H1 (cell line): ENCODE results near the gene PRKN. TPM values are rescaled to one million over a fixed set of nuclear protein-coding genes. Genes with fewer than 3 reads are reported as not detected.

Experiments used
- CTCF ChIA-PET: fragments of 300-600 bp; sonication (Branson Sonifier 250); formaldehyde crosslinking; loops from one replicate; lab custom pipeline; 2021; ENCODE audit not compliant: partially characterized antibody; lab: Charles Lee
- POLR2A ChIA-PET: fragments of 300-600 bp; sonication (Branson Sonifier 250); formaldehyde crosslinking; loops from one replicate; lab custom pipeline; 2021; ENCODE audit warnings: inconsistent platforms; ENCODE audit not compliant: partially characterized antibody; lab: Charles Lee
- DNase-seq, 2 experiments: peaks; one replicate each; pipeline versions ENCODE4 v3.0.0 to v3.0.0-alpha.2; 2010 to 2022; ENCODE audit warnings: low spot score in 2 of 2, low read depth in 1 of 2, mixed read lengths in 1 of 2
- FAIRE-seq: peaks from 2 replicates; lab custom pipeline; 2011; peaks lifted over from hg19 to GRCh38; lab: Jason Lieb, UNC
- H2AFZ ChIP-seq: 2 replicates; pipeline ENCODE4 v1.8.1; 2012; ENCODE audit warnings: low read length, inconsistent platforms
- H2AK5ac ChIP-seq: 2 replicates; pipeline ENCODE4 v1.6.1; 2013; ENCODE audit warnings: low read depth, low read length
- H2BK120ac ChIP-seq: replicated peaks from 2 replicates; pipeline ENCODE3; 2013; ENCODE audit warnings: low read depth, low read length, inconsistent platforms
- H2BK12ac ChIP-seq: 2 replicates; pipeline ENCODE4 v1.6.1; 2013; ENCODE audit warnings: low read depth, low read length
- H2BK15ac ChIP-seq: 2 replicates; pipeline ENCODE4 v1.6.1; 2013; ENCODE audit warnings: low read length
- H2BK20ac ChIP-seq: 2 replicates; pipeline ENCODE4 v1.6.1; 2013; ENCODE audit warnings: low read length
- H2BK5ac ChIP-seq: 2 replicates; pipeline ENCODE4 v1.6.1; 2013; ENCODE audit warnings: low read depth, low read length
- H3K14ac ChIP-seq: 2 replicates; pipeline ENCODE4 v1.6.1; 2013; ENCODE audit warnings: inconsistent platforms; ENCODE audit not compliant: insufficient read length
- H3K18ac ChIP-seq: 2 replicates; pipeline ENCODE4 v1.6.1; 2013; ENCODE audit warnings: low read length; ENCODE audit errors: extremely low read depth
- H3K23ac ChIP-seq: 2 replicates; pipeline ENCODE4 v1.6.1; 2013; ENCODE audit warnings: inconsistent platforms; ENCODE audit not compliant: insufficient read length
- H3K23me2 ChIP-seq: 2 replicates; pipeline ENCODE4 v1.6.1; 2013; ENCODE audit warnings: low read depth, low read length
- H3K27ac ChIP-seq: 2 replicates; pipeline ENCODE4 v1.6.1; 2011; ENCODE audit warnings: low read depth, low read length, inconsistent platforms
- H3K27me3 ChIP-seq, 4 experiments: replicated peaks in 1 of 4; 1 replicate in 1 of 4; 2 replicates in 3 of 4; pipeline versions ENCODE4 v1.6.1 to v1.8.1; 2011 to 2013; ENCODE audit warnings: low read length in 3 of 4, mild to moderate bottlenecking in 3 of 4, inconsistent platforms in 2 of 4, mixed read lengths in 2 of 4, moderate library complexity in 1 of 4; ENCODE audit not compliant: control insufficient read depth in 3 of 4, insufficient read depth in 3 of 4; ENCODE audit errors: extremely low read depth in 1 of 4
- H3K36me3 ChIP-seq, 4 experiments: 2 replicates each; pipeline versions ENCODE4 v1.6.1 to v1.8.1; 2011 to 2013; ENCODE audit warnings: mild to moderate bottlenecking in 4 of 4, low read length in 3 of 4, moderate library complexity in 2 of 4, control low read depth in 1 of 4, inconsistent platforms in 1 of 4; ENCODE audit not compliant: insufficient read depth in 4 of 4, control insufficient read depth in 2 of 4
- H3K4ac ChIP-seq: replicated peaks from 2 replicates; pipeline ENCODE3; 2013; ENCODE audit warnings: low read length, low read depth, mixed read lengths, inconsistent platforms; ENCODE audit not compliant: insufficient read length
- H3K4me1 ChIP-seq, 4 experiments: replicated peaks in 1 of 4; 1 replicate in 1 of 4; 2 replicates in 3 of 4; pipeline versions ENCODE4 v1.6.1 to v1.8.1; 2011 to 2013; ENCODE audit warnings: low read length in 3 of 4, inconsistent platforms in 2 of 4, mixed read lengths in 1 of 4; ENCODE audit not compliant: insufficient read depth in 4 of 4, control insufficient read depth in 3 of 4
- H3K4me2 ChIP-seq, 2 experiments: 2 replicates each; pipeline versions ENCODE4 v1.6.1 to v1.8.1; 2011 to 2013; ENCODE audit warnings: low read depth in 2 of 2, low read length in 2 of 2, control low read depth in 1 of 2, inconsistent platforms in 1 of 2, mild to moderate bottlenecking in 1 of 2; ENCODE audit not compliant: insufficient read depth in 1 of 2
- H3K4me3 ChIP-seq, 4 experiments: fragments of 200-600, 300-600 bp in 1 of 4; sonication (generic), shearing (Covaris generic), sonication (Bioruptor Twin) in 1 of 4; 2 replicates each; pipeline versions ENCODE4 v1.5.1 to v1.8.1; 2011 to 2016; ENCODE audit warnings: low read length in 4 of 4, low read depth in 3 of 4, control low read depth in 2 of 4, inconsistent platforms in 2 of 4, mild to moderate bottlenecking in 2 of 4, mixed read lengths in 1 of 4, moderate library complexity in 1 of 4; ENCODE audit not compliant: insufficient read depth in 2 of 4; ENCODE audit errors: extremely low read depth in 1 of 4
- H3K56ac ChIP-seq: replicated peaks from 2 replicates; pipeline ENCODE3; 2013; ENCODE audit warnings: low read depth, mild to moderate bottlenecking, mixed read lengths, low read length, inconsistent platforms; ENCODE audit not compliant: insufficient read length
- H3K79me1 ChIP-seq: 2 replicates; pipeline ENCODE4 v1.6.1; 2013; ENCODE audit warnings: low read depth, low read length, control low read depth
- H3K79me2 ChIP-seq, 2 experiments: 2 replicates each; pipeline versions ENCODE4 v1.6.1 to v1.8.1; 2012 to 2013; ENCODE audit warnings: low read length in 2 of 2, mild to moderate bottlenecking in 2 of 2, inconsistent platforms in 1 of 2; ENCODE audit not compliant: insufficient read depth in 2 of 2, control insufficient read depth in 1 of 2
- H3K9ac ChIP-seq, 4 experiments: replicated peaks in 1 of 4; 1 replicate in 1 of 4; 2 replicates in 3 of 4; pipeline versions ENCODE4 v1.6.1 to v1.8.1; 2011 to 2013; ENCODE audit warnings: low read depth in 3 of 4, low read length in 3 of 4, control low read depth in 2 of 4, mild to moderate bottlenecking in 2 of 4, moderate library complexity in 2 of 4, inconsistent platforms in 1 of 4; ENCODE audit errors: extremely low read depth in 1 of 4
- H3K9me3 ChIP-seq, 2 experiments: 2 replicates each; pipeline versions ENCODE4 v1.6.1 to v1.8.1; 2012 to 2013; ENCODE audit warnings: mild to moderate bottlenecking in 2 of 2, moderate library complexity in 2 of 2, control low read depth in 1 of 2, inconsistent platforms in 1 of 2, low read depth in 1 of 2, low read length in 1 of 2, mixed read lengths in 1 of 2; ENCODE audit not compliant: insufficient read depth in 2 of 2
- H4K20me1 ChIP-seq, 2 experiments: replicated peaks in 1 of 2; 2 replicates each; pipeline versions ENCODE3 to v1.8.1; 2011 to 2013; ENCODE audit warnings: inconsistent platforms in 2 of 2, low read length in 2 of 2, mild to moderate bottlenecking in 1 of 2; ENCODE audit not compliant: insufficient read depth in 2 of 2, control insufficient read depth in 1 of 2
- H4K5ac ChIP-seq: 2 replicates; pipeline ENCODE4 v1.6.1; 2013; ENCODE audit warnings: low read length, low read depth, mixed read lengths, inconsistent platforms; ENCODE audit not compliant: insufficient read length
- H4K8ac ChIP-seq: 2 replicates; pipeline ENCODE4 v1.8.0; 2013; ENCODE audit warnings: mild to moderate bottlenecking, moderate library complexity, low read length, inconsistent platforms; ENCODE audit not compliant: insufficient read depth; ENCODE audit errors: extremely low read depth
- H4K91ac ChIP-seq: replicated peaks from 2 replicates; pipeline ENCODE3; 2013; ENCODE audit warnings: low read length, mixed read lengths, inconsistent platforms; ENCODE audit not compliant: insufficient read length
- BACH1 ChIP-seq: IDR thresholded peaks from 2 replicates; pipeline ENCODE4 v1.6.1; 2012; ENCODE audit warnings: low read length, improper control_type of control experiment
- CTBP2 ChIP-seq: IDR thresholded peaks from 2 replicates; pipeline ENCODE4 v1.7.0; 2011; ENCODE audit warnings: borderline replicate concordance, mild to moderate bottlenecking, moderate library complexity, mixed read lengths, low read length; ENCODE audit not compliant: insufficient read depth, insufficient read length
- EZH2 ChIP-seq: fragments of 200-600 bp; sonication (generic); IDR thresholded peaks from 2 replicates; pipeline ENCODE4 v1.7.1; 2012; ENCODE audit warnings: low read depth, mild to moderate bottlenecking, moderate library complexity, low read length, inconsistent platforms; ENCODE audit not compliant: severe bottlenecking
- JUN ChIP-seq: IDR thresholded peaks from 2 replicates; pipeline ENCODE4 v1.6.1; 2011; ENCODE audit warnings: low read depth, mild to moderate bottlenecking, improper control_type of control experiment, low read length
- MAFK ChIP-seq: IDR thresholded peaks from 2 replicates; pipeline ENCODE4 v1.6.1; 2012; ENCODE audit warnings: low read depth, mild to moderate bottlenecking, improper control_type of control experiment, low read length
- SUZ12 ChIP-seq: fragments of 200-600 bp; sonication (generic); IDR thresholded peaks from 2 replicates; pipeline ENCODE4 v1.6.1; 2012; ENCODE audit warnings: mild to moderate bottlenecking, inconsistent platforms, low read length, moderate library complexity, mixed read lengths
- TCF12 ChIP-seq: IDR thresholded peaks from 2 replicates; pipeline ENCODE4 v1.6.1; 2011; ENCODE audit warnings: low read depth, mild to moderate bottlenecking, low read length
- WGBS, 2 experiments: shearing (Covaris generic) in 1 of 2; methylation state at CpG; one replicate each; pipeline versions ENCODE4 v1.1.6 to v1.1.7; 2013 to 2015; ENCODE audit warnings: low lambda C conversion rate in 2 of 2, mixed read lengths in 2 of 2, inconsistent platforms in 1 of 2, low coverage in 1 of 2, missing lambda C conversion rate in 1 of 2; ENCODE audit not compliant: insufficient replicate concordance in 2 of 2, insufficient coverage in 1 of 2, insufficient read length in 1 of 2; ENCODE audit errors: extremely low coverage in 1 of 2, missing lambda C conversion rate in 1 of 2; 5-methylcytosine and 5-hydroxymethylcytosine counted together
- polyA plus RNA-seq, 7 experiments: library from polyadenylated mRNA; depleted of rRNA in 3 of 7; stranded (reverse) in 5 of 7; unstranded in 2 of 7; fragments of >200 nt in 5 of 7; fragments of 200-250 nt in 2 of 7; gene quantifications; 1 replicate in 5 of 7; 2 replicates in 1 of 7; 4 replicates in 1 of 7; pipeline versions ENCODE4 v1.2.1 to v1.2.3, GENCODE V29; 2011 to 2013; ENCODE audit warnings: missing spikeins in 2 of 7, mixed read lengths in 2 of 7
- total RNA-seq: library from RNA; stranded (reverse); fragmentation: NEBNext Ultra II Directional; extraction: Animal tissue kit (Norgen Biotek cat#: 25700); gene quantifications from 2 replicates; pipeline ENCODE4 v1.2.1, GENCODE V29; 2021

Gene PRKN
- total and polyA plus RNA-seq, 2 of the 8 experiments (the other 6 are each of a cell fraction or from before 2014, with no cell fraction given): 0.13 to 0.29 TPM

DNA sequence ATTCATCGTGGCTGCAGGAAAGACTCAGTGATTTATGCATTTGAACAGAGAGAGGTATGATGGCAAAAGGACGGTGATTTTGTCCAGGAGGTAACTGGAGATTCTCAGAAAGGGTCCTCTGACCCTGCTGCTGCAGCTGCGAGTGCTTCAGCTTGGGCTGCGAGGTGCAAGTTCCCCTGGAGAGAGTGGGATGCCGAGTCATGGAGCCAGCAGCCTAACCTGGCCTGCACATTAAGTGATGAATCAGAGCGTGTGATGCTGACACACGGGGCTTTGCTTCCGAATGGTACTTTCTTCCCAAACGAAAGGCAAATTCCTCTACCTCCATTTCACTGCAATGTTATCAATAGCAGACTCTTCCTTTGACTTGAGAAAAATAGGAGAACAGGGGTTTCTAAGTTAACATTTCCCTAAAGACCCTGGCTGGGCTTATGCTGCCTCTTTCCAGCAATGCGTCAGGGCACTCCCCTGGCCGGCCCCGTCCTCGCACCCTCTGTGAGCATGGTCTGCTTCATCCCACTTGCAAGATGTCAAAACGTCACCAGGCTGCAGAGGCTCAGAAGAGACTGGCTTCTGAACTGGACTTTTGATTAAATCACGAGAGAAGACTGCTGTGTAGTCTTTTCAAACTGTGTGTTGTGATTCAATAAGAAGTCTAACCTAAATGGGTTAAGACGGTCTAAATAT is 825.7 kb downstream of the PRKN start:
- Histone ChIP-seq H3K79me2 (no peaks in the 10 kb centered on the region), H3K23ac (no peak overlapping the region), H2AK5ac (no peak overlapping the region), H2BK20ac (no peak overlapping the region), H4K8ac (no peak overlapping the region), H3K14ac (no peak overlapping the region), H3K27ac (no peak overlapping the region), H4K91ac (no peak overlapping the region), H3K79me1 (no peaks in the 10 kb centered on the region), H2BK5ac (no peak overlapping the region), H3K9ac (no peak overlapping the region), H3K27me3 (no peaks in the 10 kb centered on the region), H2BK120ac (no peak overlapping the region), H3K56ac (no peak overlapping the region), H3K9me3 (no peaks in the 10 kb centered on the region), H2BK15ac (no peak overlapping the region), H2BK12ac (no peak overlapping the region), H3K4me1 (peaks cover 0 to 6% (median 0%) of the 10 kb centered on the region in 4 experiments; a peak in 4 of 7 replicates), H3K4me2 (no peak overlapping the region), H3K18ac (no peak overlapping the region), H3K4ac (no peak overlapping the region), H3K36me3 (no peaks in the 10 kb centered on the region), H2AFZ (no peak overlapping the region), H3K4me3 (no peak overlapping the region)
- no peak for FAIRE-seq
- ChIA-PET CTCF (no interaction called here), POLR2A (no interaction called here)
- WGBS, 2 experiments: 81% methylated on average over 15 of the region's 16 CpGs; no CpG with 5 or more reads in 1 of the 2 experiments
- no peak for DNase-seq
- no peak for TF ChIP-seq JUN
- TF ChIP-seq BACH1: peak; percentile 49; the same call in 1 of the 2 replicates
- no peak for TF ChIP-seq EZH2
- peak; percentile 38; the same call in 1 of the 2 replicates for TF ChIP-seq MAFK
- TF ChIP-seq TCF12: no peak
- TF ChIP-seq CTBP2: no peak
- TF ChIP-seq SUZ12: no peak
- TF ChIP-seq, all 59 proteins: peak for 2
- H4K20me1 ChIP-seq: no peaks in the 10 kb centered on the region
- no peaks in the 10 kb centered on the region for H3K23me2 ChIP-seq
- no peak overlapping the region for H4K5ac ChIP-seq
